ENCODE data around the gene MRPL42. TPM values are rescaled to one million over a fixed set of nuclear protein-coding genes. Genes with fewer than 3 reads are reported as not detected.
A peak's percentile ranks its signal among the peaks of the same experiment; 100 is the strongest.

Gene MRPL42
- total RNA-seq, 3 donors from 2014 or later (not counting 1 experiment from before 2014, with no cell fraction given), result 36.4 to 42.7 (median 37.1) TPM

DNA sequence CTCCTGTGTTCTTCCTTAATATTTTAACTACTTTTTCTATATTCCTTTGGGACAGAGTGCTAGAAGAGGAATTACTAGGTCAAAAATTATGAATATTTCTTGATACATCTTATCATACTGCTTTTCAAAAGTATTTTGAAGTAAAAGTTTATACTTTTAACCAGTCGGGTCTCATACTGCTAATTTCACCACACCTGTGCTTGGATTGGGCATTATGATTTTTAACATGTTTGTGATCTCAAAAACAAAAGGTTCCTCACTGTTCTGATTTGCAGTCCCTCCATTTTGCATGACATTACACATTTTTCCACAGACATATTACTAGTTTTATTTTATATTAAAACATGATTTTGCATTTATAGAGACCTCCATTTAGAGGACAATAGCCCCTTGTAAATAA lies 32.9 kb downstream of the MRPL42 start:
- no CpG with 5 or more reads among the region's 1 CpG for WGBS (ENCODE audit: insufficient coverage)
- H3K27ac ChIP-seq (ENCODE audit: low read length), result no peak overlapping the region
- TF ChIP-seq CTCF (IDR thresholded peaks at IDR 0.05), result no peak
- ATAC-seq (no peak), DNase-seq (no peak)
- Mint-ChIP-seq H3K4me1 (no peaks in the 10 kb centered on the region), H3K4me3 (no peak overlapping the region), H3K9me3 (no peaks in the 10 kb centered on the region), H3K36me3 (no peaks in the 10 kb centered on the region), H3K27me3 (ENCODE audit: low read depth in 2 of 2) (no peaks in the 10 kb centered on the region), H3K27ac (no peak overlapping the region)
- no peak overlapping the region for H3K4me3 ChIP-seq (ENCODE audit: low read length)
- intact Hi-C loops (cut with micrococcal nuclease), result no loop called here
- H3K4me1 ChIP-seq (ENCODE audit: control insufficient read depth, insufficient read depth, low read length), result no peaks in the 10 kb centered on the region
- H3K27me3 ChIP-seq (ENCODE audit: control insufficient read depth, insufficient read depth, low read length), result no peaks in the 10 kb centered on the region
- peaks cover 23% of the 10 kb centered on the region for H3K36me3 ChIP-seq (ENCODE audit: control insufficient read depth, insufficient read depth, low read length)
- no peaks in the 10 kb centered on the region for H3K9me3 ChIP-seq (ENCODE audit: control insufficient read depth, insufficient read depth, low read length)

- no peak for TF ChIP-seq CTCF (IDR thresholded peaks at IDR 0.05)
- H3K4me3 Mint-ChIP-seq, result no peak overlapping the region
- Histone ChIP-seq H3K4me3 (ENCODE audit: low read length) (no peak overlapping the region), H3K36me3 (ENCODE audit: control insufficient read depth, insufficient read depth, low read length) (peaks cover 19% of the 10 kb centered on the region), H3K9me3 (ENCODE audit: control insufficient read depth, insufficient read depth, low read length) (no peaks in the 10 kb centered on the region), H3K4me1 (ENCODE audit: control insufficient read depth, insufficient read depth, low read length) (no peaks in the 10 kb centered on the region), H3K27me3 (ENCODE audit: control insufficient read depth, insufficient read depth, low read length) (no peaks in the 10 kb centered on the region), H3K27ac (ENCODE audit: low read length) (no peak overlapping the region)
- WGBS (ENCODE audit: insufficient coverage), result 100% methylated on average over 1 of the region's 2 CpGs
- no peak for DNase-seq
- H3K4me1 Mint-ChIP-seq, result no peaks in the 10 kb centered on the region
- intact Hi-C loops (cut with micrococcal nuclease), result no loop called here
- H3K27ac Mint-ChIP-seq, result no peak overlapping the region
- H3K9me3 Mint-ChIP-seq, result no peaks in the 10 kb centered on the region
- H3K36me3 Mint-ChIP-seq, result no peaks in the 10 kb centered on the region
- no peaks in the 10 kb centered on the region for H3K27me3 Mint-ChIP-seq (ENCODE audit: low read depth in 2 of 2)
- ATAC-seq, result no peak
Observed at GRCh38 chr12:93500667-93501066, 33.4 kb downstream of the MRPL42 start.

DNA sequence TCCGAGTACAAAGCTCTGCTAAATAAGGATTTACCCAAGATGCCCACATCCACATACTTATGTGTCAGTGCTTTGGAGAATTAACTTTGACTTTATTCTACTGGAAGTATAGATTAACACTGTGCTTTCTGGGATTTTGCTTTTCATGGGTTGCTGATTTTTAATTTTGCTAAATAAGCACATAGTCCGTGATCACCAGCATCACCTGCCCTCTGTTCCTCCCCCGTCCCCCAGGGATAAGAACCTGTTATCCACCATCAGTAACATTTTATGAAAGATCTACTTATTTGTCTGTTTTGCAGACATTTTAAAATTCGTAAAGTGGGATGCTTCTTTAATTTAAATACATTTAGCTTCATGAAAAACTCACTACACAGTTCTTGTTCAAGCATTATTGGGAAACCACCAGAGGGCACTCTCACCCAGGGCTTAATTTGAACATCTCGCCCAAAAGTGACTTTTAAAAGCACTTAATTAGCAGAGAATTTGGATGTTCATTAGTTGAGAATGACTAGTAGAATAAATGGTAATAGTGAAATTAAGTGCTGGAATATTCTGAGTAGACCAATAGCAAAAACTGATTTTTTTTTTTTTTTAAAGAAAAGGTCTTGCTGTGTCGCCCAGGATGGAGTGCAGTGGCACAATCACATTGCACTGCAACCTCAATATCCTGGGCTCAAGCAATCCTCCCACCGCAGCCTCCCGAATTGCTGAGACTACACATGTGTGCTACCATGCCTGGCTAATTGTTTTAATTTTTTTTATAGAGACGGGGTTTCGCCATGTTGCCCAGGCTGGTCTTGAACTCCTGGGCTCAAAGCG lies 35.7 kb downstream of the MRPL42 start:
- ATAC-seq (peak; percentile 53 to 66 (median 54)), DNase-seq (peak; percentile 43 to 80)
- Mint-ChIP-seq H3K4me3 (no peak overlapping the region), H3K9me3 (no peaks in the 10 kb centered on the region), H3K27ac (no peak overlapping the region), H3K4me1 (peaks cover 5% of the 10 kb centered on the region in 2 donors), H3K36me3 (no peaks in the 10 kb centered on the region), H3K27me3 (ENCODE audit: low read depth in 2 of 2) (no peaks in the 10 kb centered on the region)
- peak; percentile 88 for TF ChIP-seq CTCF (IDR thresholded peaks at IDR 0.05)
- Histone ChIP-seq H3K27ac (ENCODE audit: low read length) (no peak overlapping the region), H3K4me3 (ENCODE audit: low read length) (no peak overlapping the region), H3K36me3 (ENCODE audit: control insufficient read depth, insufficient read depth, low read length) (peaks cover 15% of the 10 kb centered on the region), H3K4me1 (ENCODE audit: control insufficient read depth, insufficient read depth, low read length) (no peaks in the 10 kb centered on the region), H3K27me3 (ENCODE audit: control insufficient read depth, insufficient read depth, low read length) (no peaks in the 10 kb centered on the region), H3K9me3 (ENCODE audit: control insufficient read depth, insufficient read depth, low read length) (no peaks in the 10 kb centered on the region)
- 85% methylated on average over 8 of the region's 11 CpGs for WGBS (ENCODE audit: insufficient coverage)
- intact Hi-C loops (cut with micrococcal nuclease), result loop anchor here (2.0 kb wide), 2 partner anchors 240 to 476 kb away; no protein-coding TSS in a partner anchor

GRCh38 chr12:93507165-93507564 lies 39.9 kb downstream of the MRPL42 start:
- no peak for ATAC-seq
- H3K4me1 Mint-ChIP-seq, result peaks cover 5% of the 10 kb centered on the region in 2 donors

More at GRCh38 chr12:93507165-93507564, 39.9 kb downstream of the MRPL42 start:
- no peak overlapping the region for H3K4me3 ChIP-seq (ENCODE audit: low read length)
- H3K4me1 ChIP-seq (ENCODE audit: control insufficient read depth, insufficient read depth, low read length), result no peaks in the 10 kb centered on the region
- Mint-ChIP-seq H3K4me3 (no peak overlapping the region), H3K27ac (peak overlapping the region; percentile 19 to 34), H3K9me3 (no peaks in the 10 kb centered on the region), H3K27me3 (ENCODE audit: low read depth in 2 of 2) (no peaks in the 10 kb centered on the region), H3K36me3 (no peaks in the 10 kb centered on the region)
- H3K27ac ChIP-seq (ENCODE audit: low read length), result no peak overlapping the region
- DNase-seq, result no peak
- no peaks in the 10 kb centered on the region for H3K27me3 ChIP-seq (ENCODE audit: control insufficient read depth, insufficient read depth, low read length)
- no peak for TF ChIP-seq CTCF (IDR thresholded peaks at IDR 0.05)
- no peaks in the 10 kb centered on the region for H3K9me3 ChIP-seq (ENCODE audit: control insufficient read depth, insufficient read depth, low read length)
- intact Hi-C loops (cut with micrococcal nuclease), result no loop called here
- H3K36me3 ChIP-seq (ENCODE audit: control insufficient read depth, insufficient read depth, low read length), result peaks cover 4% of the 10 kb centered on the region
